Neuronal stem cell (in vitro differentiated cells): ENCODE results near the gene HTRA3.

Experiments used
- DNase-seq: peaks from one replicate; pipeline ENCODE4 v3.0.0-alpha.2; 2013; ENCODE audit warnings: low spot score
- H2AFZ ChIP-seq: one replicate; pipeline ENCODE4 v1.6.1; 2013; ENCODE audit warnings: mild to moderate bottlenecking, low read length, inconsistent platforms
- H2AK5ac ChIP-seq: 2 replicates; pipeline ENCODE4 v1.6.1; 2013; ENCODE audit warnings: low read depth, mild to moderate bottlenecking, inconsistent platforms, low read length, moderate library complexity, mixed read lengths
- H2BK120ac ChIP-seq: 2 replicates; pipeline ENCODE4 v1.6.1; 2013; ENCODE audit warnings: low read depth, mild to moderate bottlenecking, inconsistent platforms, low read length, moderate library complexity, mixed read lengths
- H2BK12ac ChIP-seq: one replicate; pipeline ENCODE4 v1.6.1; 2013; ENCODE audit warnings: low read length, inconsistent platforms
- H2BK15ac ChIP-seq: 2 replicates; pipeline ENCODE4 v1.6.1; 2013; ENCODE audit warnings: mild to moderate bottlenecking, low read length, inconsistent platforms, mixed read lengths
- H2BK5ac ChIP-seq: one replicate; pipeline ENCODE4 v1.6.1; 2013; ENCODE audit warnings: inconsistent platforms, mild to moderate bottlenecking, low read length, moderate library complexity
- H3K14ac ChIP-seq: one replicate; pipeline ENCODE4 v1.6.1; 2013; ENCODE audit warnings: low read length, inconsistent platforms
- H3K18ac ChIP-seq: 2 replicates; pipeline ENCODE4 v1.6.1; 2013; ENCODE audit warnings: low read length, inconsistent platforms
- H3K23ac ChIP-seq: 2 replicates; pipeline ENCODE4 v1.6.1; 2013; ENCODE audit warnings: low read depth, mild to moderate bottlenecking, mixed read lengths, low read length, inconsistent platforms; ENCODE audit not compliant: poor library complexity
- H3K27ac ChIP-seq: replicated peaks from 3 replicates; pipeline ENCODE4 v1.5.1; 2013; ENCODE audit warnings: low read length, inconsistent platforms
- H3K27me3 ChIP-seq, 3 experiments: 2 replicates each; pipeline ENCODE4 v1.6.1; 2013; ENCODE audit warnings: low read length in 3 of 3, mild to moderate bottlenecking in 2 of 3, inconsistent platforms in 1 of 3, low read depth in 1 of 3, mixed read lengths in 1 of 3, moderate library complexity in 1 of 3; ENCODE audit not compliant: control insufficient read depth in 3 of 3, insufficient read depth in 3 of 3
- H3K36me3 ChIP-seq, 2 donors: replicated peaks in 1 of 2; 2 replicates each; pipeline ENCODE4 v1.6.1; 2013; ENCODE audit warnings: low read length in 2 of 2; ENCODE audit not compliant: control insufficient read depth in 2 of 2, insufficient read depth in 2 of 2
- H3K4ac ChIP-seq: 2 replicates; pipeline ENCODE4 v1.6.1; 2013; ENCODE audit warnings: inconsistent platforms, mild to moderate bottlenecking, low read length, moderate library complexity
- H3K4me1 ChIP-seq, 2 donors: 1 replicate in 1 of 2; 2 replicates in 1 of 2; pipeline ENCODE4 v1.6.1; 2013; ENCODE audit warnings: low read length in 2 of 2, low read depth in 1 of 2; ENCODE audit not compliant: control insufficient read depth in 2 of 2, insufficient read depth in 1 of 2
- H3K4me2 ChIP-seq: one replicate; pipeline ENCODE4 v1.6.1; 2013; ENCODE audit warnings: mild to moderate bottlenecking, low read length, inconsistent platforms; ENCODE audit not compliant: insufficient read depth, poor library complexity, severe bottlenecking
- H3K4me3 ChIP-seq, 2 donors: 2 replicates each; pipeline ENCODE4 v1.5.1; 2013; ENCODE audit warnings: low read length in 2 of 2, mild to moderate bottlenecking in 2 of 2, inconsistent platforms in 1 of 2, moderate library complexity in 1 of 2
- H3K79me1 ChIP-seq: one replicate; pipeline ENCODE4 v1.6.1; 2013; ENCODE audit warnings: low read depth, mild to moderate bottlenecking, inconsistent platforms, low read length, moderate library complexity
- H3K9ac ChIP-seq: one replicate; pipeline ENCODE4 v1.6.1; 2013; ENCODE audit warnings: mild to moderate bottlenecking, low read depth, low read length, inconsistent platforms; ENCODE audit not compliant: poor library complexity
- H3K9me3 ChIP-seq, 2 donors: replicated peaks in 1 of 2; 2 replicates each; pipeline versions ENCODE3 to v1.6.1; 2013; ENCODE audit warnings: low read length in 2 of 2, mild to moderate bottlenecking in 2 of 2, inconsistent platforms in 1 of 2, low read depth in 1 of 2, mixed read lengths in 1 of 2, moderate library complexity in 1 of 2; ENCODE audit not compliant: control insufficient read depth in 2 of 2, insufficient read depth in 1 of 2
- H4K8ac ChIP-seq: one replicate; pipeline ENCODE4 v1.6.1; 2013; ENCODE audit warnings: low read depth, mild to moderate bottlenecking, inconsistent platforms, low read length, moderate library complexity
- H4K91ac ChIP-seq: one replicate; pipeline ENCODE4 v1.6.1; 2013; ENCODE audit warnings: low read length, low read depth, mild to moderate bottlenecking, inconsistent platforms; ENCODE audit not compliant: poor library complexity
- WGBS, 2 donors: extraction: QIAGEN DNeasy Blood & Tissue Kit; methylation state at CpG; one replicate each; pipeline ENCODE4 v1.1.7; 2013; ENCODE audit warnings: missing lambda C conversion rate in 2 of 2, mixed read lengths in 1 of 2; ENCODE audit not compliant: insufficient read length in 2 of 2, insufficient replicate concordance in 1 of 2; ENCODE audit errors: extremely low coverage in 2 of 2; 5-methylcytosine and 5-hydroxymethylcytosine counted together

HTRA3 gene

GRCh38 chr4:8281519-8282133 lies 12.1 kb downstream of the HTRA3 start:
- Histone ChIP-seq H3K4me2 (no peak overlapping the region), H4K91ac (no peak overlapping the region), H2AFZ (no peak overlapping the region), H3K36me3 (no peaks in the 10 kb centered on the region), H2AK5ac (peak overlapping the region; percentile 81), H3K79me1 (no peaks in the 10 kb centered on the region), H3K9me3 (peaks cover 0 to 2% of the 10 kb centered on the region in 2 donors), H3K4me3 (no peak overlapping the region), H3K23ac (no peak overlapping the region), H2BK15ac (peak overlapping the region; percentile 2), H4K8ac (no peak overlapping the region), H3K4ac (no peak overlapping the region), H3K14ac (peak overlapping the region; percentile 38), H3K27ac (no peak overlapping the region), H2BK5ac (peak overlapping the region; percentile 19), H3K27me3 (peaks cover 0 to 46% (median 0%) of the 10 kb centered on the region in 3 experiments), H3K4me1 (peaks cover 2 to 3% of the 10 kb centered on the region in 2 donors), H2BK120ac (no peak overlapping the region), H3K9ac (no peak overlapping the region), H2BK12ac (peak overlapping the region; percentile 90), H3K18ac (no peak overlapping the region)
- WGBS, 2 donors, result no CpG with 5 or more reads among the region's 19 CpGs
- no peak for DNase-seq

DNA sequence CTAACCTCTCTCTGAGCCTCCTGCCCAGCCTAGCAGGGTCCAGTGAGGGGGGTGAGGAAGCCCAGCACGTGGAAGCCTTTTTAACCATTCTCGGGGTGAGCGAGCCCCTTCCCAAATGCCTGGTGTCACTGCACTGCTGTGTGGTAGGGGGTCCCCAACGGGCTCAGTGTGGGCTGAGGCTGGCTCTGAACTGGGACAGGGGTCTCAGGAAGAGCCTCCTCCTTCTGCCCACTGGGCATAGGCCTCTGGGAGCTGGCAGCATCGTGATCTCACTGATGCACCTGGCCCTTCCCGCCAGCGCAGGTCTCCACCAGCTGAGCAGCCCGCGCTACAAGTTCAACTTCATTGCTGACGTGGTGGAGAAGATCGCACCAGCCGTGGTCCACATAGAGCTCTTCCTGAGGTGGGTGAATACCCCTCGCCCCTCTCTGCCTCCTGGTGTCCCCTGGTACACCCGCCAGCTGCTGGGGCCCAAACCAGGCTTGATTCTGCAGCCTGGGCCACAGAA lies 12.6 kb downstream of the HTRA3 start:
- no CpG with 5 or more reads among the region's 14 CpGs for WGBS, 2 donors
- H3K4me1 ChIP-seq, result peaks cover 2 to 3% of the 10 kb centered on the region in 2 donors

DNA sequence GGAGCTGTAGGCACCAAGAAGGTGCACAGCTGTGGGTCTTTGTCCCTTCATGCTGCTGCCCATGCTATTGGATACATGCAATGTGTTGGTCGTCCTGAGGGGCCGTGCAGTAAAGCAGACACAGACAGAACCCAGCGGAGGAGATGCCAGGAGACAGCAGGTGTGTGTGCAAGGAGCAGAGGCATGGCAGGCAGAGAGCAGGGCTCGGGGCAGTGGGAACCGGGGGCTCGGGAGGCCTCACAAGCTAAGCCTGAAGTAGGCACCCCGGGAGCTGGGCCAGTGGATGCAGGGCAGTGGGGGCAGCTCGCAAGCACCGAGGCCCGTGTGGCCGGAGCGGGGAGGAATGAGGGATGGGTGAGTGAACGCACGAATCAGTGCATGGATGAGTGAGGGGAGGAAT lies 13.2 kb downstream of the HTRA3 start:
- Histone ChIP-seq H3K4me3 (no peak overlapping the region), H3K36me3 (no peaks in the 10 kb centered on the region), H3K27me3 (peaks cover 0 to 39% (median 0%) of the 10 kb centered on the region in 3 experiments), H3K27ac (no peak overlapping the region), H3K9ac (peak overlapping the region; percentile 63), H2BK15ac (peak overlapping the region; percentile 33), H2BK12ac (no peak overlapping the region), H2AFZ (no peak overlapping the region), H3K79me1 (no peaks in the 10 kb centered on the region), H2BK120ac (no peak overlapping the region), H3K23ac (peak overlapping the region; percentile 73), H3K4me1 (peaks cover 2 to 3% of the 10 kb centered on the region in 2 donors), H2BK5ac (peak overlapping the region; percentile 87), H3K14ac (peak overlapping the region; percentile 89), H3K4ac (peak overlapping the region; percentile 26), H3K9me3 (peaks cover 0 to 2% of the 10 kb centered on the region in 2 donors), H4K91ac (no peak overlapping the region), H4K8ac (peak overlapping the region; percentile 43), H2AK5ac (peak overlapping the region; percentile 84), H3K4me2 (no peak overlapping the region), H3K18ac (peak overlapping the region; percentile 76)
- 100% methylated on average over 3 of the region's 14 CpGs; no CpG with 5 or more reads in 1 of the 2 donors for WGBS, 2 donors
- no peak for DNase-seq

More for the DNA sequence above, 12.6 kb downstream of the HTRA3 start:
- no peak for DNase-seq
- H3K9ac ChIP-seq, result no peak overlapping the region
- H4K8ac ChIP-seq, result no peak overlapping the region
- H3K36me3 ChIP-seq, result no peaks in the 10 kb centered on the region
- no peak overlapping the region for H2BK120ac ChIP-seq
- no peak overlapping the region for H2AFZ ChIP-seq
- no peak overlapping the region for H3K4me2 ChIP-seq
- H2BK12ac ChIP-seq, result no peak overlapping the region
- peaks cover 0 to 43% (median 0%) of the 10 kb centered on the region in 3 experiments for H3K27me3 ChIP-seq
- H3K9me3 ChIP-seq, result peaks cover 0 to 2% of the 10 kb centered on the region in 2 donors
- H2BK15ac ChIP-seq, result peak overlapping the region; percentile 33
- no peaks in the 10 kb centered on the region for H3K79me1 ChIP-seq
- peak overlapping the region; percentile 84 for H2AK5ac ChIP-seq
- H3K23ac ChIP-seq, result no peak overlapping the region
- peak overlapping the region; percentile 76 for H3K18ac ChIP-seq
- no peak overlapping the region for H4K91ac ChIP-seq
- H3K4me3 ChIP-seq, result no peak overlapping the region
- peak overlapping the region; percentile 87 for H2BK5ac ChIP-seq
- H3K27ac ChIP-seq, result no peak overlapping the region
- H3K14ac ChIP-seq, result peak overlapping the region; percentile 89
- peak overlapping the region; percentile 26 for H3K4ac ChIP-seq

GRCh38 chr4:8283161-8283560 lies 13.6 kb downstream of the HTRA3 start:
- Histone ChIP-seq H2BK12ac (no peak overlapping the region), H3K14ac (no peak overlapping the region), H3K23ac (peak overlapping the region; percentile 73), H2BK120ac (no peak overlapping the region), H2BK5ac (peak overlapping the region; percentile 87), H2BK15ac (no peak overlapping the region), H3K4ac (no peak overlapping the region), H3K4me1 (peaks cover 2 to 3% of the 10 kb centered on the region in 2 donors), H4K8ac (peak overlapping the region; percentile 43), H3K27ac (no peak overlapping the region), H3K18ac (no peak overlapping the region), H3K27me3 (peaks cover 0 to 37% (median 0%) of the 10 kb centered on the region in 3 experiments), H3K36me3 (no peaks in the 10 kb centered on the region), H2AK5ac (no peak overlapping the region), H2AFZ (no peak overlapping the region), H3K4me2 (no peak overlapping the region), H3K4me3 (no peak overlapping the region), H3K9me3 (peaks cover 0 to 2% of the 10 kb centered on the region in 2 donors), H3K9ac (peak overlapping the region; percentile 63), H4K91ac (no peak overlapping the region), H3K79me1 (no peaks in the 10 kb centered on the region)
- no peak for DNase-seq
- no CpG with 5 or more reads among the region's 10 CpGs for WGBS, 2 donors
